ENCODE data around the gene TCAP.

DNA sequence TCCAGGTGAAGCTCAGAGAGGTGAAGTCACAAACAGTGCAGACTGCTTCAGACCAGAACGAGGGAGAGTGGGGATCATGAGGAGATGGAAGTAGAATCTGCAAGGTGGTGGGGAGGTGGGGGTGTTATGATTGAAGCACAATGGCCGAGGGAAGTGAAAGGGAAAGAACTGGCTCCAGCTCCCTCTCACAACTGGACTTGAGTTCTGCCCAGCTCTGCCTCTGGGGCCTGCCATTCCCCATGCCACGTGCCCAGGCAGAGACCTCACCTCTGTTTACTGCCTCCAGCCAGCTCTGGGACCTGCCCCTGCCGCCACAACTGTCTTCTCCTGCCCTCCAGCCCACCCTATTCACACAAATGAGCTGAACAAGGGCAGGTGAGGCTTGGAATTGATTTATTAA lies 5.6 kb downstream of the TCAP start:
- TF ChIP-seq, protein P1, sequence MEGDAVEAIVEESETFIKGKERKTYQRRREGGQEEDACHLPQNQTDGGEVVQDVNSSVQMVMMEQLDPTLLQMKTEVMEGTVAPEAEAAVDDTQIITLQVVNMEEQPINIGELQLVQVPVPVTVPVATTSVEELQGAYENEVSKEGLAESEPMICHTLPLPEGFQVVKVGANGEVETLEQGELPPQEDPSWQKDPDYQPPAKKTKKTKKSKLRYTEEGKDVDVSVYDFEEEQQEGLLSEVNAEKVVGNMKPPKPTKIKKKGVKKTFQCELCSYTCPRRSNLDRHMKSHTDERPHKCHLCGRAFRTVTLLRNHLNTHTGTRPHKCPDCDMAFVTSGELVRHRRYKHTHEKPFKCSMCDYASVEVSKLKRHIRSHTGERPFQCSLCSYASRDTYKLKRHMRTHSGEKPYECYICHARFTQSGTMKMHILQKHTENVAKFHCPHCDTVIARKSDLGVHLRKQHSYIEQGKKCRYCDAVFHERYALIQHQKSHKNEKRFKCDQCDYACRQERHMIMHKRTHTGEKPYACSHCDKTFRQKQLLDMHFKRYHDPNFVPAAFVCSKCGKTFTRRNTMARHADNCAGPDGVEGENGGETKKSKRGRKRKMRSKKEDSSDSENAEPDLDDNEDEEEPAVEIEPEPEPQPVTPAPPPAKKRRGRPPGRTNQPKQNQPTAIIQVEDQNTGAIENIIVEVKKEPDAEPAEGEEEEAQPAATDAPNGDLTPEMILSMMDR (IDR thresholded peaks at IDR 0.05), result no peak
- TF ChIP-seq POLR2A (IDR thresholded peaks at IDR 0.05), result no peak
